Thyroid gland (tissue), 4 donors: ENCODE data around the gene TACR2. TPM values are rescaled to one million over a fixed set of nuclear protein-coding genes. Genes with fewer than 3 reads are reported as not detected.

Source experiments
- DNase-seq, 2 donors: peaks; one replicate each; pipeline ENCODE4 v3.0.0-alpha.2; 2019
- H3K27ac ChIP-seq, 3 donors: fragments of 200-600 bp; sonication (generic); 1 replicate in 2 of 3; 2 replicates in 1 of 3; pipeline ENCODE4 v1.5.1; 2016 to 2019; ENCODE audit warnings: mild to moderate bottlenecking in 1 of 3, moderate library complexity in 1 of 3
- H3K27me3 ChIP-seq: fragments of 200-600 bp; sonication (generic); one replicate; pipeline ENCODE4 v1.5.1; 2019
- H3K36me3 ChIP-seq, 2 donors: fragments of 200-600 bp; sonication (generic); one replicate each; pipeline ENCODE4 v1.5.1; 2016 to 2019
- H3K4me1 ChIP-seq, 2 donors: fragments of 200-600 bp; sonication (generic); one replicate each; pipeline ENCODE4 v1.5.1; 2017 to 2019
- H3K4me3 ChIP-seq, 3 donors: fragments of 200-600 bp; sonication (generic); replicated peaks in 1 of 3; 1 replicate in 2 of 3; 2 replicates in 1 of 3; pipeline ENCODE4 v1.5.1; 2016; ENCODE audit warnings: mild to moderate bottlenecking in 1 of 3
- H3K9me3 ChIP-seq: fragments of 200-600 bp; sonication (generic); one replicate; pipeline ENCODE4 v1.5.1; 2017
- CTCF ChIP-seq, 6 experiments: fragments of 200-600 bp in 3 of 6; fragments of 450-650 bp in 3 of 6; sonication (generic) in 3 of 6; IDR thresholded peaks; one replicate each; pipeline ENCODE4 v1.5.1; 2016 to 2019; ENCODE audit warnings: antibody characterized with exemption in 6 of 6, mild to moderate bottlenecking in 2 of 6, inconsistent platforms in 1 of 6, moderate library complexity in 1 of 6
- POLR2A ChIP-seq, 2 donors: fragments of 450-650 bp; IDR thresholded peaks; one replicate each; pipeline ENCODE4 v1.6.1; 2017; ENCODE audit warnings: antibody characterized with exemption in 2 of 2, mild to moderate bottlenecking in 2 of 2, moderate library complexity in 1 of 2
- WGBS, 2 donors: methylation state at CpG; one replicate each; pipeline ENCODE4 v1.1.5; 2017; 5-methylcytosine and 5-hydroxymethylcytosine counted together
- intact Hi-C: fragments of 100-400 bp; cut with DNase I; formaldehyde crosslinking; loops from one replicate; pipeline ENCODE4 v1.15.1; 2023
- total RNA-seq, 4 donors: library from RNA; depleted of rRNA; stranded (reverse); fragments of >200 nt; gene quantifications; one replicate each; pipeline ENCODE4 v1.2.3, GENCODE V29; 2016

TACR2 gene
- total RNA-seq, 4 donors from 2014 or later = not detected

GRCh38 chr10:69435966-69436520 is 19.3 kb upstream of the TACR2 start:
- H3K4me3 ChIP-seq = no peak overlapping the region
- DNase-seq = no peak
- H3K4me1 ChIP-seq = peaks cover 0 to 16% of the 10 kb centered on the region in 2 donors
- no peaks in the 10 kb centered on the region for H3K36me3 ChIP-seq
- WGBS, 2 donors = 85 to 92% methylated on average over 6 to 12 of the region's 14 CpGs
- no peak overlapping the region for H3K27ac ChIP-seq
- intact Hi-C loops = no loop called here
- no peak for TF ChIP-seq POLR2A (IDR thresholded peaks at IDR 0.05)
- no peak for TF ChIP-seq CTCF (IDR thresholded peaks at IDR 0.05)
- no peaks in the 10 kb centered on the region for H3K27me3 ChIP-seq
- H3K9me3 ChIP-seq = no peaks in the 10 kb centered on the region

GRCh38 chr10:69434926-69435325 is 18.2 kb upstream of the TACR2 start:
- intact Hi-C loops = no loop called here
- TF ChIP-seq CTCF (IDR thresholded peaks at IDR 0.05) = no peak
- no peak for TF ChIP-seq POLR2A (IDR thresholded peaks at IDR 0.05)
- no peak overlapping the region for H3K27ac ChIP-seq
- no peak overlapping the region for H3K4me3 ChIP-seq
- 96 to 99% methylated on average over 10 to 11 of the region's 11 CpGs for WGBS, 2 donors
- H3K9me3 ChIP-seq = no peaks in the 10 kb centered on the region
- no peak for DNase-seq
- H3K36me3 ChIP-seq = no peaks in the 10 kb centered on the region
- no peaks in the 10 kb centered on the region for H3K27me3 ChIP-seq
- peaks cover 0 to 15% of the 10 kb centered on the region in 2 donors for H3K4me1 ChIP-seq

- WGBS, 2 donors = 78% methylated on average over 2 of the region's 2 CpGs
- TF ChIP-seq POLR2A (IDR thresholded peaks at IDR 0.05) (no peak), CTCF (IDR thresholded peaks at IDR 0.05) (no peak)
- intact Hi-C loops = no loop called here
Measured at GRCh38 chr10:69434169-69434568, 17.5 kb upstream of the TACR2 start.

DNA sequence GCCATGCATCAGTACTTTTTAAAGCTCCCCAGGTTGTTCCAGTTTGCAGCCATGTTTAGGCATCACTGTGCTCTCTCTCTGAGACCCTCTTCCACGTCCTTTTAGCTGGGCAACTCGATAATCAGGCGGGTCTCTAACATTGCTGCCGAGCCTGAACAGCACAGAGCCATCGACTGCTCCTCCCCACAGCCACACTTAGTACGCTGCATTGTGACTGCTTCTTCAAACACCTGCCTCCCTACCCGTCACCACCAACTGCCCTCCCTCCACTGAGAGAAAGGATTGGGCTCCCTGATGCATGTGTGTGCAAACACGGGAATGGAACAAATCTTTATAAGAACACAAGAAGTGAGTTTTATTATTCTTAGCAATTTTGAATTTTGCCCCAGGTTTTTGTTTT is 11.4 kb upstream of the TACR2 start:
- DNase-seq = no peak
- H3K36me3 ChIP-seq = no peaks in the 10 kb centered on the region
- no peak for TF ChIP-seq POLR2A (IDR thresholded peaks at IDR 0.05)
- no peak for TF ChIP-seq CTCF (IDR thresholded peaks at IDR 0.05)
- no peaks in the 10 kb centered on the region for H3K9me3 ChIP-seq
- intact Hi-C loops = no loop called here
- 39 to 41% methylated on average over 8 of the region's 8 CpGs for WGBS, 2 donors
- H3K4me3 ChIP-seq = no peak overlapping the region
- no peak overlapping the region for H3K27ac ChIP-seq
- no peaks in the 10 kb centered on the region for H3K27me3 ChIP-seq
- H3K4me1 ChIP-seq = no peaks in the 10 kb centered on the region

More at GRCh38 chr10:69434169-69434568, 17.5 kb upstream of the TACR2 start:
- Histone ChIP-seq H3K4me3 (no peak overlapping the region), H3K27ac (no peak overlapping the region), H3K27me3 (no peaks in the 10 kb centered on the region), H3K4me1 (peaks cover 0 to 8% of the 10 kb centered on the region in 2 donors), H3K9me3 (no peaks in the 10 kb centered on the region), H3K36me3 (no peaks in the 10 kb centered on the region)
- DNase-seq = no peak

- TF ChIP-seq CTCF (IDR thresholded peaks at IDR 0.05) (no peak), POLR2A (IDR thresholded peaks at IDR 0.05) (no peak)
- no peaks in the 10 kb centered on the region for H3K4me1 ChIP-seq
- H3K9me3 ChIP-seq = no peaks in the 10 kb centered on the region
- no peak for DNase-seq
- H3K27me3 ChIP-seq = no peaks in the 10 kb centered on the region
- intact Hi-C loops = loop anchor here (2.0 kb wide), 1 partner anchor 80 kb away; no protein-coding TSS in a partner anchor
- no peak overlapping the region for H3K4me3 ChIP-seq
- H3K36me3 ChIP-seq = no peaks in the 10 kb centered on the region
- 87 to 94% methylated on average over 4 of the region's 4 CpGs for WGBS, 2 donors
- no peak overlapping the region for H3K27ac ChIP-seq
Measured at GRCh38 chr10:69426376-69426727, 9.6 kb upstream of the TACR2 start.
